Skeletal muscle satellite cell (primary cell): ENCODE data around the gene GLI1.

Experiments
- H3K27me3 ChIP-seq: 2 replicates; pipeline ENCODE4 v1.7.0; 2013; ENCODE audit warnings: low read length; ENCODE audit not compliant: control insufficient read depth, insufficient read depth
- H3K36me3 ChIP-seq: 2 replicates; pipeline ENCODE4 v1.7.0; 2013; ENCODE audit warnings: mild to moderate bottlenecking, control low read depth, low read length; ENCODE audit not compliant: insufficient read depth
- H3K4me1 ChIP-seq: 2 replicates; pipeline ENCODE4 v1.7.0; 2013; ENCODE audit warnings: low read length; ENCODE audit not compliant: control insufficient read depth, insufficient read depth
- H3K4me2 ChIP-seq: 2 replicates; pipeline ENCODE4 v1.7.0; 2013; ENCODE audit warnings: mild to moderate bottlenecking, low read length
- H3K4me3 ChIP-seq: 2 replicates; pipeline ENCODE4 v1.7.0; 2013; ENCODE audit warnings: low read length
- H3K9ac ChIP-seq: 2 replicates; pipeline ENCODE4 v1.7.0; 2013; ENCODE audit warnings: mild to moderate bottlenecking, low read depth, low read length, moderate library complexity
- H3K9me3 ChIP-seq: replicated peaks from 2 replicates; pipeline ENCODE4 v1.7.0; 2013; ENCODE audit warnings: mild to moderate bottlenecking, control low read depth, low read length

The GLI1 gene

DNA sequence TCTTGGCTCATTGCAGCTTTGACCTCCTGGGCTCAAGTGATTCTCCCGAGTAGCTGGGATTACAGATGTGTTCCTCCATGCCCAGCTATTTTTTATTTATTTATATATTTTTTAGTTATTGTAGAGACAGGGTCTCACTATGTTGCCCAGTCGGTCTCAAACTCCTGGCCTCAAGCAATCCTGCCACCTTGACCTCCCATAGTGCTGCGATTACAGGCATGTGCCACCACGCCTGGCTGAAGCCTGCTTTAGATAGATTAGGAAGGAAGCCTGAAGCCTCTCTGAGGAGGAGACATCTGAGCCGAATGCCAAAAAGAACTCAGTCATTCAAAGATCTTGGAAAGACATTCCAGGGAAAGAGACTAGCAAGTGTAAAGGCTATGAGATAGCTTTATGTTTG is 14.8 kb upstream of the GLI1 start:
- Histone ChIP-seq H3K4me1 (no peaks in the 10 kb centered on the region), H3K9me3 (no peaks in the 10 kb centered on the region)

GRCh38 chr12:57446292-57446960 is 13.2 kb upstream of the GLI1 start:
- H3K4me3 ChIP-seq = no peak overlapping the region
- peaks cover 6% of the 10 kb centered on the region for H3K4me1 ChIP-seq
- H3K9me3 ChIP-seq = no peaks in the 10 kb centered on the region
- no peak overlapping the region for H3K9ac ChIP-seq
- no peaks in the 10 kb centered on the region for H3K27me3 ChIP-seq
- H3K36me3 ChIP-seq = no peaks in the 10 kb centered on the region
- H3K4me2 ChIP-seq = no peak overlapping the region

More for the DNA sequence above, 14.8 kb upstream of the GLI1 start:
- Histone ChIP-seq H3K9ac (no peak overlapping the region), H3K27me3 (no peaks in the 10 kb centered on the region), H3K36me3 (no peaks in the 10 kb centered on the region), H3K4me2 (no peak overlapping the region), H3K4me3 (no peak overlapping the region)

GRCh38 chr12:57448669-57449068 is 10.9 kb upstream of the GLI1 start:
- Histone ChIP-seq H3K9me3 (no peaks in the 10 kb centered on the region), H3K36me3 (no peaks in the 10 kb centered on the region), H3K9ac (no peak overlapping the region), H3K4me3 (no peak overlapping the region), H3K27me3 (no peaks in the 10 kb centered on the region), H3K4me1 (peaks cover 13% of the 10 kb centered on the region), H3K4me2 (no peak overlapping the region)

GRCh38 chr12:57449375-57449774 is 10.2 kb upstream of the GLI1 start:
- Histone ChIP-seq H3K9ac (no peak overlapping the region), H3K9me3 (no peaks in the 10 kb centered on the region), H3K27me3 (no peaks in the 10 kb centered on the region), H3K4me3 (no peak overlapping the region), H3K4me2 (no peak overlapping the region), H3K36me3 (no peaks in the 10 kb centered on the region), H3K4me1 (peaks cover 13% of the 10 kb centered on the region)

DNA sequence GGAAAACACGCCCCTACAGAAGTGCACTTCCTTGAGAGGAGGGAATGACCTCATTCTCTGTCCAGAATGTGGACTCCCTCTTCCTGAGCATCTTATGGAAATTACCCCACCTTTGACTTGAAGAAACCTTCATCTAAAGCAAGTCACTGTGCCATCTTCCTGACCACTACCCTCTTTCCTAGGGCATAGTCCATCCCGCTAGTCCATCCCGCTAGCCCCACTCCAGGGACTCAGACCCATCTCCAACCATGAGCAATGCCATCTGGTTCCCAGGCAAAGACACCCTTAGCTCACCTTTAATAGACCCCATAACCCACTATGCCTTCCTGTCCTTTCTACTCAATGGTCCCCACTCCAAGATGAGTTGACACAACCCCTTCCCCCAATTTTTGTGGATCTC is 9.5 kb upstream of the GLI1 start:
- Histone ChIP-seq H3K36me3 (no peaks in the 10 kb centered on the region), H3K4me2 (no peak overlapping the region), H3K9ac (no peak overlapping the region), H3K4me3 (no peak overlapping the region), H3K27me3 (no peaks in the 10 kb centered on the region), H3K4me1 (peaks cover 20% of the 10 kb centered on the region), H3K9me3 (no peaks in the 10 kb centered on the region)

DNA sequence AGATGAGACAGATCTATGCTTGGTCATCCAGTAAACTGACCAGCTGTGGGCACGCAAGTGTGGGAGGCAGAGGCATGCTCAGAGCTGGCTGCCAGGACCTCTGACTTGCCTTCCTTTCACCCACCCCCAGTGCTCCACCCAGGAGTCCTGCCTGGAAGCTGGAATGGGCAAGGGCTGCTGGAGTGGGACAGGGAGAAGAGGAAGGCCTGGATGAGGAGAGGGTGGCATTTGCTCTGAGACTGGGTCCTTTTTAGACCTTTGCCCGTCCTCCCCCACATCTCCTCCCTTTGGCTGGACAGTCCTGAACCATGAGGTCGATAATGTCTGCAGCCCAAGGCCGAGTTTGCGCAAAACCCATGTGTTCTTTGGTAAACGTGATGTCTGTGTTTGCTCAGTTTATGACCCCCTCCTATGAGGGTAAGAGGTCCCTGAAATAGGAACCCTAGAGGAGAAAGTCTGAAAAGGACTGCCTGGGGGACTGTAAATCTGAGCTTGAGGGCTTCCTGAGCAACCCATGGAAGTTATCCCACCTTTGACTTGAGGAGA is 8.3 kb upstream of the GLI1 start:
- Histone ChIP-seq H3K4me2 (peak overlapping the region; percentile 8), H3K27me3 (no peaks in the 10 kb centered on the region), H3K9me3 (no peaks in the 10 kb centered on the region), H3K36me3 (no peaks in the 10 kb centered on the region), H3K4me3 (no peak overlapping the region), H3K4me1 (peaks cover 25% of the 10 kb centered on the region), H3K9ac (no peak overlapping the region)

- H3K9ac ChIP-seq = peak overlapping the region; percentile 14
- peaks cover 25% of the 10 kb centered on the region for H3K4me1 ChIP-seq
- no peaks in the 10 kb centered on the region for H3K9me3 ChIP-seq
- no peaks in the 10 kb centered on the region for H3K36me3 ChIP-seq
- no peak overlapping the region for H3K4me3 ChIP-seq
- no peaks in the 10 kb centered on the region for H3K27me3 ChIP-seq
- H3K4me2 ChIP-seq = no peak overlapping the region
These were observed 7.2 kb upstream of the GLI1 start for GRCh38 chr12:57452181-57452936.

DNA sequence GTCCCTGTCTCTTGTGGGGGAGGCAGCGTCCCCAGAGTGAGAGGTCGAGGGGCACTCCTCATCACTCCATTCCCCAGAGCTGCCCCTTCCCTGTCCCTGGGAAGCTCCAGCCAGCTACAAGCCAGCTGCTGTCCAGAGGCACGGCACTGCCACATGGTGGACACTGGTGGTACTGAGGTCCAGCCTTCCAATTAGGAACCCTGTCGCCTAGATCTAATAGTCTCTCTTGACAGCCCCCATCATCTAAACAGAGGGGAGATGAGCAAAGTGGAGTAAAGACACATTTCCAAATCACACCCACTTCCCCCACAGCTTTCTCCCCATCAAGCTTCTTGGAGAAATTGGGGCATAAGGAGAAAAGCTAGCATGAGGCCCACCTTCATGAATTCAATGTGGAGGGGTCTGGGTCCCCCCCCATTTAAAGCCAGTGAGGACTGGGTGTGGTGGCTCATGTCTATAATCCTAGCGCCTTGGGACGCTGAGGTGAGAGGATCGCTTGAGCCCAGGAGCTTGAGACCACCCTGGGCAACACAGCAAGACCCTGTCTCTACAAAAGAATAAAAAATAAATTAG is 6.6 kb upstream of the GLI1 start:
- Histone ChIP-seq H3K9ac (peak overlapping the region; percentile 14), H3K4me3 (no peak overlapping the region), H3K4me2 (no peak overlapping the region), H3K36me3 (no peaks in the 10 kb centered on the region), H3K4me1 (peaks cover 28% of the 10 kb centered on the region), H3K27me3 (no peaks in the 10 kb centered on the region), H3K9me3 (no peaks in the 10 kb centered on the region)

DNA sequence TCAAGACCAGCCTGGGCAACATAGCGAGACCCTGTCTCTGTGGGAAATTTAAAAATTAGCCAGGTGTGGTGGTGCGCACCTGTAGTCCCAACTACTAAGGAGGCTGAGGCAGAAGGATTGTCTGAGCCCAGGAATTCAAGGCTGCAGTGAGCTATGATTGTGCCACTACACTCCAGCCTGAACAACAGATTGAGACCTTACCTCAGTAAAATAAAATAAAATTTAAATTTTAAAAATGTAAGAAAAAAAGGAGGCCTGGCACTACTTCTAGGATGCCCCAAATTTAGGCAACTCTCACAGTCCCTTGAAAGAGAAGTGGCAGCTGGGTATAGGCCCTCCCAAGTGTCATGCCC is 5.4 kb upstream of the GLI1 start:
- Histone ChIP-seq H3K36me3 (no peaks in the 10 kb centered on the region), H3K4me3 (no peak overlapping the region), H3K9ac (no peak overlapping the region), H3K27me3 (no peaks in the 10 kb centered on the region), H3K4me1 (peaks cover 36% of the 10 kb centered on the region), H3K4me2 (no peak overlapping the region), H3K9me3 (no peaks in the 10 kb centered on the region)

DNA sequence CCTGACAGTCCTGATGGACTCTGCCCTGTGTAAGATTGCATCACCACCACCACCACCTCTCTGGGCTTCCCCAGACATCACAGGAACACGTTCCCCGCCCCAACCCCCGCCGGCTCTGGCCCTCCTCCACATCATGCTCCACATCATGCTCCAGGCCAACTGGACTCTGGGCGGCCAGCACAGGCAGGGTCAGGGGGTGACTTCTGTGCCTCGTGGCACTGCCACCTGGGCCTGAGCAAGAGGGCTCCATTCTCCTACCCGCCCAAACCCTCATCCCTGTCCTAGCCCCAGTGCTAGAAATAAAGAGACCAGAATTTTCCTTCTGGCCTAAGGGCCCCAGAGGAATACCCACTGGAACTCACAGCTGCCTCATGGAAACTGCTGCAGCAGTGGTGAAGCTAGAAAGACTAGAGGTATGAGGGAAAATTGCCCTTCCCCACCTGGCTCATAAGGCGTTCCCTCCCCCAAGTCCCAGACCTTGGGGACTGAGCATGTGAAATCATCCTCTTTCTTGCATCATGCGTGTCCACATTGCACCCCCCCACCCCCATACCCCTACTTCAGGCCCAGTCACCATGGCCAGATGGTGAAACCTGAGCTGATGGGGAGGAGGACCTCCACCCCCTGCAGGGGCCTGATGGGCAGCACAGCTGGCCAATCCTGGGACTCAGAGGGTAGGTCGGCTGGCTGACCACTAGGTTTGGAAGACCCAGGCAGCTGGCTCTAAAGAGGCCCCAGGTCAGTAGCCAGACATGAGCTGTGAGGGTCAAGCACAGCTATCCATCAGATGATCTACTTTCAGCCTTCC is 4.8 kb upstream of the GLI1 start, which contains the start of gene INHBE:
TSS of gene INHBE (plus strand) at position 742 of the 808 bp plus-strand sequence. CDS start 230 bp downstream, outside the sequence.
- H3K9me3 ChIP-seq = no peaks in the 10 kb centered on the region
- H3K4me3 ChIP-seq = no peak within 1 kb of the TSS
- H3K9ac ChIP-seq = no peak within 1 kb of the TSS
- peaks cover 36% of the 10 kb centered on the region for H3K4me1 ChIP-seq
- H3K4me2 ChIP-seq = no peak within 1 kb of the TSS
- no peaks in the 10 kb centered on the region for H3K36me3 ChIP-seq
- H3K27me3 ChIP-seq = no peaks in the 10 kb centered on the region
